ENCODE data around the gene SWT1. TPM values are rescaled to one million over a fixed set of nuclear protein-coding genes. Genes with fewer than 3 reads are reported as not detected.

Gene SWT1
- total RNA-seq, 3 donors from 2014 or later, result 10.5 to 13.9 (median 10.9) TPM

DNA sequence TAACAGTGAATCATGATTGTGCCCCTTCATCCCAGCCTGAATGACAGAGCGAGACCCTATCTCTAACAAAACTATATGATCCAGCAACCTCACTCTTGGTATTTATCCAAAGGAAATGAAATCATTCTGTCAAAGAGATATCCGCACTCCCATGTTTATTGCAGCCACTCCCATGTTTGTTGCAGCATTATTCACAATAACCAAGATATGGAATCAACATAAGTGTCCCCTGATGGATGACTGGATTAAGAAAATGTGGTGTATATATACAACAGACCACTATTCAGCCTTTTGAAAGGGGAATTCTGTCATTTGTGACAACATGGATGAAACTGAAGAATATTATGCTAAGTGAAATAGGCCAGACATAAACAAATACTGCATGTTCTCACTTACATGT, 44.6 kb upstream of the SWT1 start:
- intact Hi-C loops (cut with DNase I; ENCODE audit: low total_unique reads), result no loop called here
- Histone ChIP-seq H3K27ac (no peak overlapping the region), H3K27me3 (no peaks in the 10 kb centered on the region), H3K4me3 (no peak overlapping the region), H3K9me3 (peaks cover 12 to 31% of the 10 kb centered on the region in 2 donors), H3K4me1 (no peaks in the 10 kb centered on the region), H3K36me3 (no peaks in the 10 kb centered on the region)
- TF ChIP-seq POLR2AphosphoS5 (IDR thresholded peaks at IDR 0.05), result no peak
- no peak for TF ChIP-seq POLR2A (IDR thresholded peaks at IDR 0.05)
- TF ChIP-seq, protein P1, sequence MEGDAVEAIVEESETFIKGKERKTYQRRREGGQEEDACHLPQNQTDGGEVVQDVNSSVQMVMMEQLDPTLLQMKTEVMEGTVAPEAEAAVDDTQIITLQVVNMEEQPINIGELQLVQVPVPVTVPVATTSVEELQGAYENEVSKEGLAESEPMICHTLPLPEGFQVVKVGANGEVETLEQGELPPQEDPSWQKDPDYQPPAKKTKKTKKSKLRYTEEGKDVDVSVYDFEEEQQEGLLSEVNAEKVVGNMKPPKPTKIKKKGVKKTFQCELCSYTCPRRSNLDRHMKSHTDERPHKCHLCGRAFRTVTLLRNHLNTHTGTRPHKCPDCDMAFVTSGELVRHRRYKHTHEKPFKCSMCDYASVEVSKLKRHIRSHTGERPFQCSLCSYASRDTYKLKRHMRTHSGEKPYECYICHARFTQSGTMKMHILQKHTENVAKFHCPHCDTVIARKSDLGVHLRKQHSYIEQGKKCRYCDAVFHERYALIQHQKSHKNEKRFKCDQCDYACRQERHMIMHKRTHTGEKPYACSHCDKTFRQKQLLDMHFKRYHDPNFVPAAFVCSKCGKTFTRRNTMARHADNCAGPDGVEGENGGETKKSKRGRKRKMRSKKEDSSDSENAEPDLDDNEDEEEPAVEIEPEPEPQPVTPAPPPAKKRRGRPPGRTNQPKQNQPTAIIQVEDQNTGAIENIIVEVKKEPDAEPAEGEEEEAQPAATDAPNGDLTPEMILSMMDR (IDR thresholded peaks at IDR 0.05), result no peak
- DNase-seq (ENCODE audit: low spot score in 2 of 2), result no peak

GRCh38 chr1:185129708-185130107, 27.3 kb upstream of the SWT1 start:
- intact Hi-C loops (cut with DNase I; ENCODE audit: low total_unique reads), result no loop called here
- no peaks in the 10 kb centered on the region for H3K36me3 ChIP-seq
- no peak for TF ChIP-seq POLR2AphosphoS5 (IDR thresholded peaks at IDR 0.05)
- TF ChIP-seq, protein P1 (IDR thresholded peaks at IDR 0.05), result no peak
- TF ChIP-seq POLR2A (IDR thresholded peaks at IDR 0.05), result no peak

GRCh38 chr1:185132534-185132933, 24.4 kb upstream of the SWT1 start:
- TF ChIP-seq, protein P1 (IDR thresholded peaks at IDR 0.05), result no peak
- no peak for TF ChIP-seq POLR2A (IDR thresholded peaks at IDR 0.05)
- Histone ChIP-seq H3K9me3 (no peaks in the 10 kb centered on the region), H3K4me3 (no peak overlapping the region), H3K27ac (no peak overlapping the region), H3K4me1 (no peaks in the 10 kb centered on the region), H3K27me3 (no peaks in the 10 kb centered on the region), H3K36me3 (no peaks in the 10 kb centered on the region)
- no peak for DNase-seq (ENCODE audit: low spot score in 2 of 2)
- intact Hi-C loops (cut with DNase I; ENCODE audit: low total_unique reads), result no loop called here

More at GRCh38 chr1:185129708-185130107, 27.3 kb upstream of the SWT1 start:
- Histone ChIP-seq H3K27me3 (no peaks in the 10 kb centered on the region), H3K4me1 (no peaks in the 10 kb centered on the region), H3K4me3 (no peak overlapping the region), H3K27ac (no peak overlapping the region), H3K9me3 (no peaks in the 10 kb centered on the region)
- DNase-seq (ENCODE audit: low spot score in 2 of 2), result no peak

GRCh38 chr1:185137896-185138545, 18.9 kb upstream of the SWT1 start:
- Histone ChIP-seq H3K36me3 (peaks cover 5% of the 10 kb centered on the region), H3K27ac (no peak overlapping the region), H3K4me1 (no peaks in the 10 kb centered on the region), H3K9me3 (no peaks in the 10 kb centered on the region), H3K27me3 (no peaks in the 10 kb centered on the region), H3K4me3 (no peak overlapping the region)
- TF ChIP-seq POLR2A (IDR thresholded peaks at IDR 0.05) (no peak), POLR2AphosphoS5 (IDR thresholded peaks at IDR 0.05) (no peak)
- TF ChIP-seq, protein P1 (IDR thresholded peaks at IDR 0.05), result no peak
- intact Hi-C loops (cut with DNase I; ENCODE audit: low total_unique reads), result no loop called here
- DNase-seq (ENCODE audit: low spot score in 2 of 2), result no peak

DNA sequence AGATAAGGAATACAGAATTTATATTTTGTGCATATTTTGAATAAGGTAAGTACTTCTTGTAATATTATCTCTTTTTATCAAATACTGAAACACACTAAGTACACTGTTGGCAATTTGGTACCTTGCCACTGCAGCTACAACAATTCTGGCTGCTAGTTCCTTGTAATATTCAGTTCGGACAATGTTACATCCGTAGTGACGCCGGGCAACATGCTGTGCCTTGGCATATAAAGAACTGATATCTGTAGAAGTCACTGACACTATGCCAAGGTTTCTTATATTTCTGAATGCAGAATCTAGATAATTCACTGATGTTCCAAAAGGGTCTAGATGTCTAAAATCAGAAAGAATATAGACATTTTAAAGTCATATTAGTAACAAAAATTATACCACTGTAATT, 17.7 kb upstream of the SWT1 start:
- H3K9me3 ChIP-seq, result no peaks in the 10 kb centered on the region
- no peaks in the 10 kb centered on the region for H3K27me3 ChIP-seq
- no peak overlapping the region for H3K4me3 ChIP-seq
- H3K27ac ChIP-seq, result no peak overlapping the region
- intact Hi-C loops (cut with DNase I; ENCODE audit: low total_unique reads), result no loop called here
- H3K36me3 ChIP-seq, result peaks cover 5% of the 10 kb centered on the region
- no peak for DNase-seq (ENCODE audit: low spot score in 2 of 2)
- TF ChIP-seq POLR2A (IDR thresholded peaks at IDR 0.05) (no peak), POLR2AphosphoS5 (IDR thresholded peaks at IDR 0.05) (no peak)
- TF ChIP-seq, protein P1 (IDR thresholded peaks at IDR 0.05), result no peak
- no peaks in the 10 kb centered on the region for H3K4me1 ChIP-seq
